PC-9 (cell line): ENCODE measurements around the gene ADAMTS12. TPM values are rescaled to one million over a fixed set of nuclear protein-coding genes. Genes with fewer than 3 reads are reported as not detected.

Experiments
- BruUV-seq: library from RNA; stranded (reverse); fragments of 400-500 nt; replicated peaks from 2 replicates; lab custom pipeline; 2021; lab: Mats Ljungman, UMichigan
- CTCF ChIA-PET: fragments of 300-600 bp; sonication (Branson Sonifier 250); formaldehyde crosslinking; loops from one replicate; lab custom pipeline; 2022; ENCODE audit warnings: antibody characterized with exemption; lab: Charles Lee
- POLR2A ChIA-PET: fragments of 300-600 bp; sonication (Branson Sonifier 250); formaldehyde crosslinking; loops from one replicate; lab custom pipeline; 2022; ENCODE audit warnings: antibody characterized with exemption; ENCODE audit not compliant: unreplicated experiment; lab: Charles Lee
- DNase-seq, 2 experiments: peaks; one replicate each; pipeline versions ENCODE4 v3.0.0 to v3.0.0-alpha.2; 2015 to 2022; ENCODE audit warnings: mixed read lengths in 1 of 2
- H2AFZ ChIP-seq: fragments of 200-600 bp; sonication (generic); 2 replicates; pipeline ENCODE4 v1.8.1; 2017; ENCODE audit warnings: antibody characterized with exemption
- H3F3A ChIP-seq: fragments of 200-600 bp; sonication (generic); 2 replicates; pipeline ENCODE4 v1.8.1; 2017; ENCODE audit warnings: antibody characterized with exemption, mild to moderate bottlenecking, low read depth; ENCODE audit not compliant: insufficient read depth
- H3K27ac ChIP-seq: fragments of 200-600 bp; sonication (generic); 2 replicates; pipeline ENCODE4 v1.6.1; 2016; ENCODE audit warnings: mixed run types
- H3K27me3 ChIP-seq: fragments of 200-600 bp; sonication (generic); 2 replicates; pipeline ENCODE4 v1.6.1; 2016; ENCODE audit warnings: low read depth, mixed run types; ENCODE audit not compliant: insufficient read depth
- H3K36me3 ChIP-seq: fragments of 200-600 bp; sonication (generic); 2 replicates; pipeline ENCODE4 v1.6.1; 2016; ENCODE audit warnings: low read depth, mixed run types
- H3K4me1 ChIP-seq: fragments of 200-600 bp; sonication (generic); replicated peaks from 2 replicates; pipeline ENCODE4 v1.6.1; 2016; ENCODE audit warnings: mixed run types; ENCODE audit not compliant: insufficient read depth
- H3K4me2 ChIP-seq: fragments of 200-600 bp; sonication (generic); 2 replicates; pipeline ENCODE4 v1.6.1; 2017; ENCODE audit warnings: mixed run types
- H3K4me3 ChIP-seq: fragments of 200-600 bp; sonication (generic); 2 replicates; pipeline ENCODE4 v1.6.1; 2016; ENCODE audit warnings: mixed run types
- H3K79me2 ChIP-seq: fragments of 200-600 bp; sonication (generic); 2 replicates; pipeline ENCODE4 v1.6.1; 2017; ENCODE audit warnings: low read depth, mixed run types
- H3K9me2 ChIP-seq: fragments of 200-600 bp; sonication (generic); 2 replicates; pipeline ENCODE4 v1.8.1; 2017; ENCODE audit warnings: mild to moderate bottlenecking; ENCODE audit not compliant: insufficient read depth
- H3K9me3 ChIP-seq: fragments of 200-600 bp; sonication (generic); 2 replicates; pipeline ENCODE4 v1.8.1; 2016; ENCODE audit warnings: low read depth; ENCODE audit not compliant: insufficient read depth
- H4K20me1 ChIP-seq: fragments of 200-600 bp; sonication (generic); 2 replicates; pipeline ENCODE4 v1.8.1; 2017; ENCODE audit not compliant: insufficient read depth
- EZH2 ChIP-seq: fragments of 200-600 bp; sonication (generic); IDR thresholded peaks from 2 replicates; pipeline ENCODE4 v1.8.0; 2017; ENCODE audit warnings: antibody characterized with exemption, low read depth
- intact Hi-C: fragments of 100-400 bp; cut with micrococcal nuclease; formaldehyde crosslinking; loops from one replicate; pipeline ENCODE4 v1.10.0; 2022; ENCODE audit not compliant: unreplicated experiment
- total RNA-seq: library from RNA; stranded (reverse); gene quantifications from 2 replicates; pipeline ENCODE4 v1.2.3, GENCODE V29; 2021
- TF ChIP-seq, protein P1 (sequence below): fragments of 200-600 bp; sonication (generic); conservative IDR thresholded peaks from 2 replicates; pipeline ENCODE4 v1.6.1; 2017; ENCODE audit warnings: mixed run types, antibody characterized with exemption, mild to moderate bottlenecking, moderate library complexity

The ADAMTS12 gene
- total RNA-seq, 1 experiment from 2014 or later = 103 TPM

DNA sequence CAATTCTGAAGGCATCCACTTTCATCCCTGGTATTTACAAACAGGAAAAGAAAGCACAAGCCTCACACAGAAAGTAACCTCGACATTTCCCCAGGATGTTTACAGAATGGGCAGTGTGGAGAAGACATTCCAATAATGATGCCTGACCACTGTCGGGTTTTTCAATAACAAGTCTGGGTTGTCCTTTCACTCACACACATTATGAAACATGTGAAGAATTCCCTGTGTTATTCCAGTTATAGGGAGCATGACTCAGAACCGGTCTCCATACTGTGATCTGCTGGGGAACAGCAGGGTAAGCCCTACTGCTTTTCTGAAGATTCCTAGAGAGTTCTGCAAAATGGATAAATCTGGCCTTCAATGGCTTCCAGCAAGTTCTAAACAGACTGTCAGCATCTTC is 155.3 kb downstream of the ADAMTS12 start:
- DNase-seq = no peak
- Histone ChIP-seq H3K79me2 (no peaks in the 10 kb centered on the region; the same call in none of the 2 replicates), H3K9me3 (no peaks in the 10 kb centered on the region), H3K9me2 (no peaks in the 10 kb centered on the region), H4K20me1 (no peaks in the 10 kb centered on the region; the same call in 1 of the 2 replicates), H3K27ac (no peak overlapping the region), H3K4me2 (no peak overlapping the region), H3K27me3 (no peaks in the 10 kb centered on the region), H3K4me1 (no peaks in the 10 kb centered on the region), H3F3A (peaks cover 12% of the 10 kb centered on the region; the same call in 1 of the 2 replicates), H3K36me3 (0 out of 2 replicates have a peak, but pooled peaks cover 9% of the 10 kb centered on the region), H2AFZ (no peak overlapping the region), H3K4me3 (no peak overlapping the region)
- intact Hi-C loops = loop anchor here (10.0 kb wide), 1 partner anchor 198 kb away; the partner anchor contains the start of gene RXFP3
- POLR2A ChIA-PET = no interaction called here
- TF ChIP-seq, protein P1, sequence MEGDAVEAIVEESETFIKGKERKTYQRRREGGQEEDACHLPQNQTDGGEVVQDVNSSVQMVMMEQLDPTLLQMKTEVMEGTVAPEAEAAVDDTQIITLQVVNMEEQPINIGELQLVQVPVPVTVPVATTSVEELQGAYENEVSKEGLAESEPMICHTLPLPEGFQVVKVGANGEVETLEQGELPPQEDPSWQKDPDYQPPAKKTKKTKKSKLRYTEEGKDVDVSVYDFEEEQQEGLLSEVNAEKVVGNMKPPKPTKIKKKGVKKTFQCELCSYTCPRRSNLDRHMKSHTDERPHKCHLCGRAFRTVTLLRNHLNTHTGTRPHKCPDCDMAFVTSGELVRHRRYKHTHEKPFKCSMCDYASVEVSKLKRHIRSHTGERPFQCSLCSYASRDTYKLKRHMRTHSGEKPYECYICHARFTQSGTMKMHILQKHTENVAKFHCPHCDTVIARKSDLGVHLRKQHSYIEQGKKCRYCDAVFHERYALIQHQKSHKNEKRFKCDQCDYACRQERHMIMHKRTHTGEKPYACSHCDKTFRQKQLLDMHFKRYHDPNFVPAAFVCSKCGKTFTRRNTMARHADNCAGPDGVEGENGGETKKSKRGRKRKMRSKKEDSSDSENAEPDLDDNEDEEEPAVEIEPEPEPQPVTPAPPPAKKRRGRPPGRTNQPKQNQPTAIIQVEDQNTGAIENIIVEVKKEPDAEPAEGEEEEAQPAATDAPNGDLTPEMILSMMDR = no peak
- no peak for TF ChIP-seq EZH2
- CTCF ChIA-PET = no interaction called here
- no TSS peak for BruUV-seq

DNA sequence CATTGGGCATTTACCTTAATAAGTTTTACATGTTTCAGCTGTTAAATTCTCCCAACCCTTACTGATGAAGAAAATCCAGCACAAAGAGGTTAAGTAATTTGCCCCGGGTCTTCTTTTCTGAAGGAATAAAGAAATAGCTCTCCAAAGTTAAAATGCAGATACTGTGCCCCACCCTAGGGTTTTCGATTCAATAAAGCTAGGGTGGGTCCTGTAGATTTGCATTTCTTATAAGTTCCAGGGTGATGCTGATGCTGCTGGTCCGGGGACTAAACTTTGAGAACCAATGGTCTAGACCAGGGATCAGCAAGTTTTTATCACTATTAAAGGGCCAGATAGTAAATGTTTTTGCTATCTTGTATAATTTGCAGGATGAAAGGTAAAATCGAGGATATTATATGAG is 156.7 kb downstream of the ADAMTS12 start:
- CTCF ChIA-PET = interaction anchor here (0.5 to 0.6 kb wide), 3 partner anchors 118 to 390 kb away, joined by 3 to 8 read pairs (median 4); no protein-coding TSS in a partner anchor
- H3K4me3 ChIP-seq = no peak overlapping the region

DNA sequence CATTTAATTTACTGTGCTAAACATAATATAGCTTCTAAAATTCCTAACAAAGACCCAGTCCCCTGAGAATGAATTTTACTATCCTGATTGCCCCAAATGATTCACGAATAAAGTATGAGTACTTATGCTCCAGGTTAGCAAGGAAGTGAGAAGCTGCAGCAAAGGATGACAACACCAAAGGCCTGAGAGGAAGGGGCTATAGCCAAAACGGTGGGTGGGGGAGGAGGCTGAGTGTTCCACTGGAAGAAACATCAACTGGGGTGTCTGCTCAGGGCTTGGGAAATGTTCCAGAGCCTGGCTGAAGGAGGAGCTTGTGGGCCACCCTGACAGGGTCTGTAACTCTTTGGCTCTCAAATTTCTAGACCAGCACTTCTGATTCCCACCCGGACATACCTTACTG is 157.3 kb downstream of the ADAMTS12 start:
- no peak for TF ChIP-seq EZH2
- TF ChIP-seq, protein P1 = no peak

More for the DNA sequence above, 156.7 kb downstream of the ADAMTS12 start:
- TF ChIP-seq EZH2 = no peak
- TF ChIP-seq, protein P1 = no peak
- DNase-seq = no peak
- no peaks in the 10 kb centered on the region for H3K27me3 ChIP-seq
- no peaks in the 10 kb centered on the region for H3K4me1 ChIP-seq
- no peak overlapping the region for H3K4me2 ChIP-seq
- intact Hi-C loops = loop anchor here (10.0 kb wide), 1 partner anchor 200 kb away; the partner anchor contains the start of gene RXFP3
- H3K79me2 ChIP-seq = no peaks in the 10 kb centered on the region; the same call in none of the 2 replicates
- H3K9me3 ChIP-seq = no peaks in the 10 kb centered on the region
- POLR2A ChIA-PET = interaction anchor here (0.7 kb wide), 1 partner anchor 200 kb away, joined by 3 read pairs; no protein-coding TSS in a partner anchor
- no peaks in the 10 kb centered on the region for H3K9me2 ChIP-seq
- no peak overlapping the region for H3K27ac ChIP-seq
- H3K36me3 ChIP-seq = 0 out of 2 replicates have a peak, but pooled peaks cover 9% of the 10 kb centered on the region
- no TSS peak for BruUV-seq
- H3F3A ChIP-seq = peaks cover 12% of the 10 kb centered on the region; the same call in 1 of the 2 replicates
- no peak overlapping the region for H2AFZ ChIP-seq
- no peaks in the 10 kb centered on the region; the same call in 1 of the 2 replicates for H4K20me1 ChIP-seq

More for the DNA sequence above, 157.3 kb downstream of the ADAMTS12 start:
- H3K27ac ChIP-seq = no peak overlapping the region
- H3K4me2 ChIP-seq = no peak overlapping the region
- no peaks in the 10 kb centered on the region for H3K27me3 ChIP-seq
- peaks cover 4% of the 10 kb centered on the region for H3K79me2 ChIP-seq
- H3K36me3 ChIP-seq = peaks cover 5% of the 10 kb centered on the region; the same call in 1 of the 2 replicates
- intact Hi-C loops = loop anchor here (5.0 to 10.0 kb wide), 2 partner anchors 158 to 200 kb away; partner anchors contain the start of genes ADAMTS12 and RXFP3
- no peaks in the 10 kb centered on the region for H3K9me2 ChIP-seq
- H2AFZ ChIP-seq = no peak overlapping the region
- H3K4me1 ChIP-seq = no peaks in the 10 kb centered on the region
- POLR2A ChIA-PET = interaction anchor here (0.7 kb wide), 1 partner anchor 10 kb away, joined by 3 read pairs; no protein-coding TSS in a partner anchor
- peaks cover 12% of the 10 kb centered on the region; the same call in 1 of the 2 replicates for H3F3A ChIP-seq
- no peaks in the 10 kb centered on the region; the same call in 1 of the 2 replicates for H4K20me1 ChIP-seq
- H3K4me3 ChIP-seq = no peak overlapping the region
- CTCF ChIA-PET = interaction anchor here (0.5 to 0.6 kb wide), 2 partner anchors 118 to 389 kb away, joined by 3 to 8 read pairs; no protein-coding TSS in a partner anchor
- no TSS peak for BruUV-seq
- DNase-seq = no peak
- no peaks in the 10 kb centered on the region for H3K9me3 ChIP-seq
